GM19035 (cell line): ENCODE data around the gene SH3PXD2B.
"Not testable (repeated sequence)": the region's sequence is repeated elsewhere in the genome, so short reads cannot be mapped to it uniquely, and the experiment has no call there.

Source experiments
- ATAC-seq: cut with Tn5 transposase; IDR thresholded peaks from one replicate; pipeline ENCODE4 v1.9.1; 2021; ENCODE audit not compliant: unreplicated experiment

The SH3PXD2B gene

GRCh38 chr5:172373680-172374079 lies 80.6 kb downstream of the SH3PXD2B start:
- ATAC-seq: no peak

DNA sequence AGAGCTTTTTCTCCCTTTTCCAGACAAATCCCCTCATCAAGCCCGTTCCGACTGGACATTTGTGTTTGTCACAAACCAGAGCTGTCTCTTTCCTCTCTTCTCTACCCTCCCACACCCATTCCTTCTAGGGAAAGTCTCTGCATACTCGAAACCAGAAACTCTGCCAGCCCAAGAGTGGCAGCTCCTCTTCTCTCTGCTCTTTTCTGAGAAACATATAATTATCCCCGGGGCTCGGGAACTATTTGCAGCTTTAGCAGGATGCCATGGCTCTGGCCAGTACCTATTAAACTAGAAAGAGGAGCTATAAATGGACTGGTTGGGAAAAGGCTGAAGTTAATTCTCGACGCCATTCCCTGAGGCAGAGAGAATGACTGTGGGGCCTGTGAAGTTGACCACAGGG lies 82.6 kb downstream of the SH3PXD2B start:
- ATAC-seq: no peak

DNA sequence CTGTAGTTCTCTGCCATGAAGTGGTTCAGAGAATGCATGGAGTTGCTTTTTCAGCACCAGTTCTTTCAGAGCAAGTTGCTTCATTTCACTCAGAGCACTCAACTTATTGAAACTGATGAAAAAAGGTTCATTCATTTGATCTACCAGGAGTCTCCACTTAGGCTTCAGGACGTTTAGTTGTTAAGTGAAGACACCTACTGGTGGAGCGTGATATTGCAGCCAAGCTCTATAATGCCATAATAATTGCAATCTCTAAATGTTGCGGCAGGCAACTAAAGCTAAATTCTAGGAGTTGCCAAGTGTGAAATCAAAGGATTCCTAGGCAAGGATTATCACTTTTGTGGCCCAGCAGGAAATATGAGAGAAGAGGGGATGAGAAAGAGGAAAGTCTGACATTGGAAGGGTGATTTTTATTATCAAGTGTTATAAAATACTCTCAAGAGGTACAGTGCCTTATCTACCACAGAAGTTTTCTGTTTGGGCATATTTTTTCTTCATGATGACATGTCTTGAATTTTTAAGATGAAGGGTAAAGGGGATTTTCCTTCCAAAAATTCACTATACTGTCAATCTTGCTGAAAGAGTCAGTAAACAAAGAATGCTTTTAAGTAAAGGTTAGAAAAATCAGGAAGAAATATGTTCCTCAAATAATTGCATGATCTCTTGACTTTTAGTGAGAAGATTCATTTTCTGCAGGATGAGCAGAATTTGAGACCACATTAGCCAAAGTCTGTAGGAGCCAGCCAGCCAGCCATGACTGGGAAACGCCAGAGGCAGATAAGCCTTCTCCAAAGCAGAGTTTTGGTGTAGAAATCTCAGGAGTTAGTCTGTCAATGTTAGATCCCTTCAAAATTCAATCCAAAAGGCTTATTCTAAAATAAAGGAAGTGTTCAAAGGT lies 83.4 kb downstream of the SH3PXD2B start:
- no peak for ATAC-seq

- no peak for ATAC-seq
These were observed 84.1 kb downstream of the SH3PXD2B start for GRCh38 chr5:172370237-172370640.

- not testable (repeated sequence) for ATAC-seq
These were observed 85.6 kb downstream of the SH3PXD2B start for GRCh38 chr5:172368699-172369098.

GRCh38 chr5:172365948-172366608 lies 88.2 kb downstream of the SH3PXD2B start:
- ATAC-seq: no peak

DNA sequence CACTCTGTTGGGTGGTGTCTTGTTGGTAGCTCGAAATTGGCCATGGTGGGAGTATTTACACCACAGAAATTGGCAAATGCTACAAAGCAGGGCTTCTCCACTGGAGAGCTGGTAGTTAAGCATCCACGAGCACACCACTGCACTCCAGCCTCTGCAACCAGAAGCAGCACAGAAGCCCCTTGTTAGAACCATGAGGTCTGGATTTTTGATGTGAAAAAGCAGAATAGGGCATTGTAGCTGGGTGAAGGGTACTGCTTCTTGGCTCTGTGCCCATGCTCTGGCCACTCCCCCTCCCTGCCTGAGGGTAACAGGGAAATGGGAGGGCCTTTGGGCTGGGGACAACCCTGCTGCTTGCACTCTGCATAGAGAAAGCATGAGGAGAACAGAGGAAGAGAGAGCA lies 89.6 kb downstream of the SH3PXD2B start:
- ATAC-seq: no peak

GRCh38 chr5:172362755-172363154 lies 91.6 kb downstream of the SH3PXD2B start:
- ATAC-seq: no peak

DNA sequence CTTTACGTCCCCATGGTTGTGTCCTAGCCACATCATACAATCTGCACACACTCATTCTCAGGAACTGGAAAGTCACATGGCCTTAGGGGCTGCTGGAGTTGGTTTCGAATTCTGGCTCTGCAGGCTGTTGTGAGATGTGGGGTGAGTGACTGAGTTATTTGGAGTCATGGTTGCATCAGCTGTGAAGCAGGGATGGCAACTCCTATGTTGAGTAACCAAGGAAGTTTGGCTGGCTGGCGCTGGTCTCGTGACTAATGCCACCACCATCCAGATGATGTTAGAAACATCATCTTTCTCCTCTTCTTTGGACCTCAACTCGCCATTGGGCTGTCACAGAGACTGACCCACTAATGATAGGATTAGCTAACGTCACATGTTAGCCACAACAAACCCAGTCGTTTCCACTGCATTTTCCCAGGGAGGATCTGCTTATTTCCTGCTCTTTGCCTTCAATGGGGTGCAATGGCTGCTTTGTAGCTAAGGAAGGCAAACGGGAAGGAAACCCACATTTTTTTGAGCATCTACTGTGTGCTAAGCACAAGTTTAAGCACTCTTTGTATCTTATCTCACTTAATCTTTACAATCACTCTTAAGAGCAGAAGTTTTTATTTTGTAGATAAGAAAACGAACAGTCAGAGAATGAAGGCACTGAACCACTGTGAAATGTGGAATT lies 92.6 kb downstream of the SH3PXD2B start:
- ATAC-seq: no peak

DNA sequence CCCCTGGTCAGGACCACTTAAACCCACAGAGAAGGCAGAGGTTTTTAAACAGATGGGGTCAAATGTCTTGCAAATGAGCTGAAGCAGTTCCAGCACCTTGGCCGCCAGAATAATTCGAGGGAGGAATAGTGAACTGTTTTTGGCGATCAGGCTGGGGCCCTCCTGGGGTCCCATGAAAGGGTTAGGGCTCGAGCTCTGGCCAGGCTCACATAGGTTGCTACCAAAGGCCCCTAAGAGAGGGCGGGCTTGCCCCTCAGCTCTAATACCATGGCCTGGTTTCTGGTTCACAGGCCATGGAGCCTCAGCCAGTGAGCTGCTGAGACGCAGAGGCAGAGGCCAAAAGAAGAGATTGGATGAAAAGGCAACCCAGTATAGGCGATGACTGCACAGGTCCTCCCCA lies 96.0 kb downstream of the SH3PXD2B start:
- no peak for ATAC-seq

GRCh38 chr5:172356527-172356926 lies 97.8 kb downstream of the SH3PXD2B start:
- no peak for ATAC-seq

GRCh38 chr5:172356047-172356446 lies 98.3 kb downstream of the SH3PXD2B start:
- ATAC-seq: no peak

DNA sequence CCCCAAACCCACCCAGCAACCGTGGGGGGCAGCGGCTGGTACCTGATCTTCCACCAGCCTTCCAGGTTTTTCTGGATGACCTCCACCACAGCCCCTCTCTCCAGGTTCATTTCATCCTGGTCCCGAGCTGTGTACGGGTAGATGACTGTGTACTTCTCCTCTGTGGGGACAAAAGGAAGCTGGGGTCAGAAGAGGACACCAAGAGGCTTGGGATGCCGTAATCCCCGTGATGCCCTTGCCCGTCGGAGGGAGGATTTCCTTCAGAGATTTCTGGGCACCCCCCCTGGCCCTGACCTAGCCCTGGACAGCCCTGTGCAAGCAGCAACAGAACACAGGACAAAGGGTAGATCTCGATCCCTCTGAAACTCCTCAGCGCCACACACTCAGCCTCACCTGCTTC lies 100.5 kb downstream of the SH3PXD2B start:
- no peak for ATAC-seq

DNA sequence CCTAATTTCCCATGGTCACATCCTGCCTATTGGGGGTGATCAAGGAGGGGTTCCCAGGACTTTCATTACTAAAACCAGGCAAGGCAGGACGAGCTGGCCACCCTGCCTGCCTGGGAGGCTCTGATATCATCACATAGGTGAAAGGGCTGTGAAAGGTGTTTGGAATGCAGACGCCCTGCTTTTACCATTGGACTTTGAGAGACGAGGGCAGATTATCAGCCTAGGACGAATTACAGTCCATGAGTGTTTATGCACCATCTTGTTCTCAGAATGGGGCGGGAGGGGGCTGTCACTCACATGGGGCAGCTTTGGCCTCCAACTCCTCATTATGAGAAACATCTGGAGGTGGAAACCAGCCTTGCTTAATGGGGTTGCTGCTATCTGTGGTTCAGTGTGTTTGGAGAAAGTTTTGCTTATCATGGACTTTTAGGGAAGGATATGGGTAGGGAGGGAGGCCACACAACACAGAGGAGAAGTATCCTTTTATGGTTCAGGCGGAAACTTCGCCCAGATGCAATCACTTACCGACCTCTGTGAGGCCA lies 101.0 kb downstream of the SH3PXD2B start:
- ATAC-seq: no peak

GRCh38 chr5:172352526-172352925 lies 101.8 kb downstream of the SH3PXD2B start:
- not testable (repeated sequence) for ATAC-seq

GRCh38 chr5:172351240-172351778 lies 103.0 kb downstream of the SH3PXD2B start:
- ATAC-seq: no peak

- ATAC-seq: no peak
These were observed 103.8 kb downstream of the SH3PXD2B start for GRCh38 chr5:172350212-172351181.

DNA sequence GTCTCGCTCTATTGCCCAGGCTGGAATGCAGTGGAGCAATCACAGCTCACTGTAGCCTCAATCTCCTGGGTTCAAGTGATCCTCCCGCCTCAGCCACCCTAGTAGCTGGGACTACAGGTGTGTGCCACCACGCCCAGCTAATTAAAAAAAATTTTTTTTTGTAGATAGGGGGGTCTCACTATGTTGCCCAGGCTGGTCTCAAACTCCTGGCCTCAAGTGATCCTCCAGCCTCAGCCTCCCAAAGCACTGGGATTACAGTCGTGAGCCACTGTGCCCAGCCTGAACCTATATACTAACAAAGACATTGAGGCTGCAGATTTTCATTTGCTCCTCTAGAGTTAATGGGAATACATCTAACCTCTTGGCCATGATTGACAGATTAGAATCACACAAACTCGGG lies 105.6 kb downstream of the SH3PXD2B start:
- not testable (repeated sequence) for ATAC-seq

GRCh38 chr5:172348084-172348483 lies 106.2 kb downstream of the SH3PXD2B start:
- no peak for ATAC-seq

GRCh38 chr5:172347496-172348052 lies 106.8 kb downstream of the SH3PXD2B start:
- ATAC-seq: no peak
